ENCODE data around the gene FAM181A. TPM values are rescaled to one million over a fixed set of nuclear protein-coding genes. Genes with fewer than 3 reads are reported as not detected.

The FAM181A gene
- total and polyA plus RNA-seq, 10 of the 15 experiments (the other 5 are each of a cell fraction or from before 2014, with no cell fraction given): not detected

DNA sequence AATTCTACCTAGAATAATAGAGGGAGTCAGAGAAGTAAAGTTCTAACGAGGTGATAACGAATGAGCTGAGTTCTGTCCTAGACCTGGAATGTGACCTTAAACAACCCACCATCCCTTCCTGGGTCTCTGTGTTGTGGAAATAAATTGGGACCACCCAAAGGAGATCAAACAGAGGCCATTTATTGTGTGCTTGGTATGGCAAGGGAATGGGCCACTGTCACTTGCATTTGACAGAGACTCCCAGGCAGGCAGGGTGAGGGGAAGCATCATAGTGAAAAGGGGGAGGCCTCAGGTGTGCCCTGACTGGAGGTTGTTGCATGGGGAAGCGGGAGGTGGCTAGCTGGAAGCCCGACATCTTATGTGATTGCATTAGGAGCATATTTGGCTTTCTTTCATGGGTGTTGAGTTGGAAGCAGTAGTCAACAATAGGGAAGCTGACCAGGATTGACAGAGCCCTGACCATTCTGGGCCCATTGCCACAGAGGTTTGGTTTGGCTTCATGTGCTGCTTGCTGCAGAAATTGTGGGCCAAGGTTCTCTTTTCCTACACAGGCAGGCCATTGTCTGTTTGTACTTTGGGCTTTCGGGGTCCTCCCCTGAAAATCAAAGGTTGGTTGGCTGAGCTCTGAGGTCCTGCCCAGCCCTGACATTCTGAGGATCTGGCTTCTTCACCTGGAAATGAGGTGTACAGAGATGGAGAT is 17.6 kb upstream of the FAM181A start:
- BruUV-seq (replicated peaks): no TSS peak
- ChIA-PET RAD21 (ENCODE audit: unreplicated experiment) (no interaction called here), POLR2A (no interaction called here), CTCF (interaction anchor here (0.8 kb wide), 2 partner anchors 30 to 223 kb away, joined by 3 read pairs; no protein-coding TSS in a partner anchor), SMC1A (ENCODE audit: uncharacterized antibody, unreplicated experiment) (no interaction called here)
- H3K36me3 ChIP-seq (ENCODE audit: control insufficient read depth in 2 of 2, insufficient read depth in 2 of 2, low read length in 1 of 2): no peaks in the 10 kb centered on the region
- H3K4me2 ChIP-seq (ENCODE audit: control insufficient read depth, insufficient read depth): no peak overlapping the region
- intact Hi-C loops (cut with micrococcal nuclease; ENCODE audit: unreplicated experiment): loop anchor here (5.0 kb wide), 1 partner anchor 252 kb away; no protein-coding TSS in a partner anchor
- no peaks in the 10 kb centered on the region for H3K79me2 ChIP-seq (ENCODE audit: control insufficient read depth, insufficient read depth, low read length)
- H3K4me3 ChIP-seq: no peak overlapping the region
- H2AFZ ChIP-seq (ENCODE audit: control insufficient read depth, low read depth, low read length): no peak overlapping the region
- no peak for ATAC-seq
- FAIRE-seq: no peak
- peaks cover 0 to 2% of the 10 kb centered on the region in 2 experiments; a peak in 2 of 4 replicates for H3K27me3 ChIP-seq (replicated peaks in 1 of 2; ENCODE audit: control insufficient read depth in 2 of 2, insufficient read depth in 2 of 2, low read length in 1 of 2)
- in situ Hi-C loops (cut with MboI): loop anchor here (5.0 kb wide), 1 partner anchor 252 kb away; no protein-coding TSS in a partner anchor
- H3K9ac ChIP-seq (ENCODE audit: control insufficient read depth, insufficient read depth, low read length): no peak overlapping the region
- H3K4me1 ChIP-seq (ENCODE audit: control insufficient read depth, insufficient read depth, low read length): no peaks in the 10 kb centered on the region; the same call in 1 of the 2 replicates
- H4K20me1 ChIP-seq (ENCODE audit: control insufficient read depth, insufficient read depth): no peaks in the 10 kb centered on the region
- TF ChIP-seq MAX (IDR thresholded peaks at IDR 0.05; ENCODE audit: low read depth, low read length): no peak
- no peak for TF ChIP-seq ZNF622 (IDR thresholded peaks at IDR 0.05)
- TF ChIP-seq TCF12 (IDR thresholded peaks at IDR 0.05; ENCODE audit: low read depth, low read length): no peak
- TF ChIP-seq, protein P1, sequence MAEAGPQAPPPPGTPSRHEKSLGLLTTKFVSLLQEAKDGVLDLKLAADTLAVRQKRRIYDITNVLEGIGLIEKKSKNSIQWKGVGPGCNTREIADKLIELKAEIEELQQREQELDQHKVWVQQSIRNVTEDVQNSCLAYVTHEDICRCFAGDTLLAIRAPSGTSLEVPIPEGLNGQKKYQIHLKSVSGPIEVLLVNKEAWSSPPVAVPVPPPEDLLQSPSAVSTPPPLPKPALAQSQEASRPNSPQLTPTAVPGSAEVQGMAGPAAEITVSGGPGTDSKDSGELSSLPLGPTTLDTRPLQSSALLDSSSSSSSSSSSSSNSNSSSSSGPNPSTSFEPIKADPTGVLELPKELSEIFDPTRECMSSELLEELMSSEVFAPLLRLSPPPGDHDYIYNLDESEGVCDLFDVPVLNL (IDR thresholded peaks at IDR 0.05; ENCODE audit: low read depth, low read length): no peak
- no peak for TF ChIP-seq FOXM1 (IDR thresholded peaks at IDR 0.05; ENCODE audit: low read depth, low read length)
- no peak for TF ChIP-seq POLR2A (IDR thresholded peaks at IDR 0.05; ENCODE audit: low read depth, low read length)
- no peak for TF ChIP-seq CREM (IDR thresholded peaks at IDR 0.05; ENCODE audit: low read depth)
- TF ChIP-seq PAX8 (IDR thresholded peaks at IDR 0.05): no peak
- TF ChIP-seq TCF3 (IDR thresholded peaks at IDR 0.05; ENCODE audit: borderline replicate concordance, insufficient read depth, low read depth, low read length): no peak
- no peak for TF ChIP-seq HDGF (IDR thresholded peaks at IDR 0.05)
- TF ChIP-seq JUND (IDR thresholded peaks at IDR 0.05; ENCODE audit: low read depth, low read length): no peak
- no peak for TF ChIP-seq RBBP5 (conservative IDR thresholded peaks at IDR 0.05)
- TF ChIP-seq POLR2AphosphoS5 (IDR thresholded peaks at IDR 0.05; ENCODE audit: low read length): no peak
- no peak for TF ChIP-seq PML (IDR thresholded peaks at IDR 0.05; ENCODE audit: low read length)
- no peak for TF ChIP-seq ATF2 (IDR thresholded peaks at IDR 0.05; ENCODE audit: low read length)
- TF ChIP-seq RUNX3 (IDR thresholded peaks at IDR 0.05; ENCODE audit: low read length): no peak
- 0% methylated on average over 5 of the region's 5 CpGs for WGBS (ENCODE audit: insufficient coverage, insufficient replicate concordance, low lambda C conversion rate, missing lambda C conversion rate)
- H3K9me3 ChIP-seq (replicated peaks; ENCODE audit: control insufficient read depth, insufficient read depth, low read length): peaks cover 1% of the 10 kb centered on the region; the same call in 1 of the 3 replicates
- DNase-seq (ENCODE audit: low read depth, low spot score): no peak
- no peak overlapping the region for H3K27ac ChIP-seq (ENCODE audit: control insufficient read depth, insufficient read depth)
